COLO668 (cell line): ENCODE data around the gene KATNIP.

Experiments used
- DNase-seq: peaks from one replicate; lab custom pipeline; 2025; ENCODE audit not compliant: unreplicated experiment; lab: John Stamatoyannopoulos, UW

The KATNIP gene

GRCh38 chr16:27579087-27579980, 29.4 kb downstream of the KATNIP start:
- DNase-seq: no peak

DNA sequence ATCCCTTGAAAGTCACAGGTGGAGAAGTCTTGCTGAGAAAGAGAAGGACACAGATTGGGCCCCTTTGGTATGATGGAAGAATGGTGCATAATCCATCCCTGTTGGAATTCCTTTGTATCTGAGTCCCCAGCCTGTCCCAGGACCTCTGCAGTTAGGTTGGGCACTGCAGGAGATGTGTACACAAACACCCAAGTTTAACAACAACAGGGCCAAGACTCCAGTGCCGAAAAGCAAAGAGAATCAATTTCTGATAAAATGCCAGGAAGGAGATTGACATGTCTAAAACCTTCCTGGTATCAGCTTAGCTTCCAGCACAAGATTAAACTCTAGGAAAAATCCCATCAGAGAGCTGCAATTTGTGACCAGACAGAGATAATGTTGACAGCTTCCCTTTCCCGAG, 32.9 kb downstream of the KATNIP start:
- DNase-seq: no peak

DNA sequence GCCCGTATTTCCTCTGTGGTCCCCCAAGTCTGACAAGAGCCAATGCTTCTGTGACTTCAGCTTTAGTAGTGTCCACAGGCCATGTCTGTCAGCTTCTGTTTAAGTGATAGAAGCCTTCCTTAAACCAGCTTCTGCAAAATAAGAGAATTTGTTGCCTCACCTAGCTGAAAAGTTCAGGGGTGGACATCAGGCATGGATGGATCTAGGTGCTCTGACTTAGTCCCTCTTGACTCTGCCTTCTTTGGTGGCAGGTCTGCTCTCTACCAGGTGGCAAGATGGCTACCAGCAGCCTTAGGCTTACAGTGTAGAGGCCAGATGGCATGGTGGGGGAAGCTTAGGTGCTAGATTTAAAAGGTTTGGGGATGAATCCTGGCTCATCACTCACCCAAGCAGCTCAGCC, 33.7 kb downstream of the KATNIP start:
- no peak for DNase-seq

DNA sequence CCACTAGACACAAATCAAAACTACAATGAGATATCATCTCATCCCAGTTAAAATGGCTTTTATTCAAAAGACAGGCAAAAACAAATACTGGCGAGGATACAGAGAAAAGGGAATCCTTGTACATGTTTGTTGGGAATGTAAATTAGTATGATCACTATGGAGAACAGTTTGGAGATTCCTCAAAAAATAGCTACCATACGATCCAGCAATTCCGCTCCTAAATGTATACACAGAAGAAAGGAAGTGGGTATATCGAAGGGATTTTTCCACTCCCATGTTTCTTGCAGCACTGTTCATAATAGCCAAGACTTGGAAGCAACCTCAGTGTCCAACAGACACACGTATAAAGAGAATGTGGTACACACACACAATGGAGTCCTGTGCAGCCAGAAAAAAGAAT, 35.3 kb downstream of the KATNIP start:
- DNase-seq: no peak

GRCh38 chr16:27586711-27587110, 36.8 kb downstream of the KATNIP start:
- DNase-seq: no peak

- no peak for DNase-seq
Observed at GRCh38 chr16:27588057-27588456, 38.1 kb downstream of the KATNIP start.

- no peak for DNase-seq
Observed at GRCh38 chr16:27591837-27592236, 41.9 kb downstream of the KATNIP start.

DNA sequence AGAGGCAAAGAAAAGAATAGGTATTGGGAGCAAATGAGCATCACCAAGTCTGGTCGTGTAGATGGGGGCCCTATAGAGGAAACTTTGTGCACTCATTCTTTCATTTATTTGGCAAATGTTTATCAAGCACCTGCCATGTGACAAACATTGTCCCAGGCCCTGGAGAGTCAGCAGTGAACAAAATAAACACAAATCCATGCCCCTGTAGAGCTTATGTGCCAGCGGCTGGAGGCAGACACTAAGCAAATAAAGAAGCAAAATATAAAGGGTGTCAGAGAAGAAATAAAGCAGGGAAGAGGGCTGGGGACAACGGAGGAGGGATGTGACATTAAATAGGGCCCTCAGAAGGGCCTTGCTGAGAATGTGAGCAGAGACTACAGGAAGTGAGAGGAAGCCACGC, 45.5 kb downstream of the KATNIP start:
- no peak for DNase-seq

DNA sequence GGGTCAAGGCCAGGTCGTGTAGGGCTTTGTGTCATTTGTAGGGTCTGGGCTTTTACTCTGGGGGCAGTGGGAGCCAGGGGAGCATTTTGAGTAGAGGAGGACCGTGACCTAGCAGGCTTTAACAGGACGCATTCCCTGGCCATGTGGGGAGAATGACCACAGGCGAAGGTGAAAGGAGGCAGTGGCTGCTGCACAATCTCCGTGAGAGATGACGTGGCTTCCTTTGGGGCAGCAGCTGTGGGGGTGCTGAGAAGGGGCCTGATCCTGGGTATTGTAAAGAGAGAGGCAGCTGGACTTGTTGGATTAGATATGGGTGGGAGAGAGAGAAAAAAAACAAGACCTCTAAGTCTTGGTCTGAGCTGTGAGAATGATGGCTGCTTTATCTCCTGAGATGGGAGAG, 46.0 kb downstream of the KATNIP start:
- no peak for DNase-seq

DNA sequence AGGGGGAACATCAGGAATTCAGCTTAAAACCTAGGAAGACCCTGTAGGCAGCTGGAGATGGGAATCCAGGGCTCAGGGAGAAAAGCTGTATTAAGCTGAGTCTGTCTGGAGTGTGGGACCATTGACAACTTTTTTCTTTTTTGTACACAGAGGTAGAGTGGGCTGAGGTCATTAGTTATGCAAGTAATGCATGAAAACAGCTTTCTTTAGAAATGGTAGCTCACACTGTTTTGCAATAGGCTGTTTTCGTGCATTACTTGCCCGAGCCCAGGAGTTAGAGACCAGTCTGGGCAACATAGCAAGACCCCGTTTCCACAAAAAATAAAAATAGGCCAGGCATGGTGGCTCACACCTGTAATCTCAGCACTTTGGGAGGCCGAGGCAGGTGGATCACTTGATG, 46.5 kb downstream of the KATNIP start:
- no peak for DNase-seq

DNA sequence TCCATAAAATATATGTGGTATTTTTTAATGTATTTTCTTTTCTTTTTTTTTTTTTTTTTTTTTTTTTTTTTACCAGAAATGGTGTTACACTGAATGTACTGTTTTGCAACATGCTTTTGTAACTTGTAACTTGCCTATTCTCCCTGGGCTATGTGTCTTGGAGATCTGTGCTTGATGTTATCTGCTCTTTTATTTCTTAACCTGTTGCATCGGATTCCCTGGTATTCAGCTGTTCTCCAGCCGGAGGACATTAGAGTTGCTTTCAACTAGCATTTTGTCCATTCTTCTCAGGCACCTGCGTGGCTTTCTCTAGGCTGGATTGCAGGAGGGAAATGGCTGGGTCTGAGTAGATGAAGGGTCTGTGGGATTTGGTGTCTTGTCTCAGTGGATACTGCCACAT, 47.4 kb downstream of the KATNIP start:
- DNase-seq: no peak

DNA sequence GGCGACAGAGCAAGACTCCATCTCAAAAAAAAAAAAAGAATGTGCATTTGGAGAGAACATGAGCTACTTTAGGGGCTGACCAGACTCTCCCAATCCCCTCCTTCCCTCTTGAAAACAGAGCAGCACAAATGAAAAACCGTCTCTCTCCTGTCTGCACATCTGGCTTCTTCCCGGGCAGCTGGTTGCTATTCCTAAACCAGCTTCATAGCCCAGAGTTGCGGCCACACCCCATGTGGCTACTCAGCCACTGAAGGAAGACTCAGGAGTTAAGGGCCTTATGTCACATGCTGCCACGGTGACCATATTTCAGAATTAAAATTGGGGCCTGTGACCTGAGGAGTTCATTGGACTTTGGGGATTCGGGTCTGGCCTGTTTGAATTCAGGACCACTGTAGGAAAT, 48.3 kb downstream of the KATNIP start:
- no peak for DNase-seq

DNA sequence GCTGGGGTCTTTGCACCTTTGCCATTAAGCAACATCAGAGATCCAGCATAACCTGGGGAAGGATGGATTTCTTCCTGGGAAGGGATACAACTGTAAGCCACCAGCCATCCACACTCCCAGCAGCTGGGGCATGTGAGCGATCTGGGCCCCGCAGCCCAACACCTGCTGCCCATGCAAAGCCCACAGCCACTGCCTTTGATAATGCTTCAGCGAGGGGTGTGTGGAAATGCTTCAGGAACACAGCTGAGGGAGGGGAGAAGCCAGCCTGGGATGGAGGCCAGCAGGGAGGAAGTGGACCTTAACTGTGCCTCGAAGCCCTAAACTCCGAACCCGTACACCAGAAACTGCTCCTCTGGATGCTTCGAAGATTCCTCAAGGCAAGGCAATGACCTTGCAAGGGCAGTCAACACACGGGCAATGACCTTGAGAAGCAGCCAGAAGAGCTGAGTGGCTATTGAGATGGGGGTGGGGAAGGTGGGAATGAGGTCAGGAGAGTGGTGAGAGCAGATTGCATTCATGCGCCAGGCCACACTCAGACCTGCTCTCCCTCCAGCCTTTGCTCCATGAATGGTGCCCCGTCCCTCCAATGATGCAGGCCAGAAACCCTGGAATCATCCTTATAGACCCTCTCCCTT, 49.1 kb downstream of the KATNIP start:
- no peak for DNase-seq

DNA sequence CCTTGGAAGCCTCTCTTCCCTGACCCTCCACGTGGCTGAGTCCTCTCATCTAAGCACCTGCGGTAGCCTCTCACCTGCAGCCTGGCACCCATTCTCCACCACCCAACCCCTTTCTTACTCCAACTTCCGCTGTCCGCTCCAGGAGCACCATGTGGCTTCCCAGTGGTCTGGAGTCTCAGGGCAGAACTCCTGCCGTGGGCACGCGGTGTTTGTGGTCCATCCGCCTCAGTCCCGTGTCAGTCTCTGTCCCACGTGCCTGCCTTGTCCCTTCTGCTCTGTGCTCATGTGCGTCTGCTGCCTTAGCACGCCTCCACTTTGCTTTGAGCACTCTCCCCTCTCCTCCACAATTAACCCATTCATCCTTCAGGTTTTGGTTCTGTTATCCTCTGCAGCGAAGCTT, 49.7 kb downstream of the KATNIP start:
- no peak for DNase-seq
